OCI-LY7 (cell line): ENCODE data around the gene GPR139. TPM values are rescaled to one million over a fixed set of nuclear protein-coding genes. Genes with fewer than 3 reads are reported as not detected.

Experiments used
- BruUV-seq: library from RNA; stranded (reverse); fragments of 400-500 nt; replicated peaks from 2 replicates; lab custom pipeline; 2021; lab: Mats Ljungman, UMichigan
- CTCF ChIA-PET: fragments of 300-600 bp; sonication (Branson Sonifier 250); formaldehyde crosslinking; loops from one replicate; lab custom pipeline; 2022; ENCODE audit warnings: antibody characterized with exemption; ENCODE audit not compliant: unreplicated experiment; lab: Charles Lee
- POLR2A ChIA-PET: fragments of 300-600 bp; sonication (Branson Sonifier 250); formaldehyde crosslinking; loops from one replicate; lab custom pipeline; 2022; ENCODE audit warnings: antibody characterized with exemption; lab: Charles Lee
- DNase-seq: peaks from one replicate; pipeline ENCODE4 v3.0.0-alpha.2; 2015; ENCODE audit warnings: low spot score
- H2AFZ ChIP-seq: fragments of 200-600 bp; sonication (generic), shearing (Covaris generic); 2 replicates; pipeline ENCODE4 v1.6.1; 2014; ENCODE audit warnings: mild to moderate bottlenecking, antibody characterized with exemption, low read length, moderate library complexity
- H3K27ac ChIP-seq: fragments of 200-600 bp; sonication (generic); 2 replicates; pipeline ENCODE4 v1.5.1; 2014; ENCODE audit warnings: mixed run types, low read depth, mild to moderate bottlenecking, moderate library complexity, low read length, inconsistent platforms; ENCODE audit not compliant: poor library complexity, severe bottlenecking
- H3K36me3 ChIP-seq: fragments of 200-600 bp; sonication (generic); 2 replicates; pipeline ENCODE4 v1.6.1; 2014; ENCODE audit warnings: mild to moderate bottlenecking, antibody characterized with exemption, low read length, moderate library complexity, mixed read lengths; ENCODE audit not compliant: insufficient read depth
- H3K4me1 ChIP-seq: fragments of 200-600 bp; sonication (generic); 2 replicates; pipeline ENCODE4 v1.5.1; 2014; ENCODE audit warnings: mild to moderate bottlenecking, low read length; ENCODE audit not compliant: insufficient read depth, poor library complexity, severe bottlenecking
- H3K4me2 ChIP-seq: fragments of 200-600 bp; sonication (generic); 2 replicates; pipeline ENCODE4 v1.6.1; 2014; ENCODE audit warnings: mild to moderate bottlenecking, low read length
- H3K4me3 ChIP-seq: fragments of 200-600 bp; sonication (generic); 2 replicates; pipeline ENCODE4 v1.5.1; 2014; ENCODE audit warnings: mild to moderate bottlenecking, low read depth, low read length; ENCODE audit not compliant: poor library complexity, severe bottlenecking
- H3K79me2 ChIP-seq: fragments of 200-600 bp; sonication (generic); 2 replicates; pipeline ENCODE4 v1.6.1; 2016; ENCODE audit warnings: low read depth, mild to moderate bottlenecking, low read length, moderate library complexity, mixed read lengths; ENCODE audit not compliant: insufficient read depth
- H3K9me2 ChIP-seq: fragments of 200-600 bp; sonication (generic); 2 replicates; pipeline ENCODE4 v1.6.1; 2016; ENCODE audit warnings: mild to moderate bottlenecking, low read length, mixed read lengths; ENCODE audit not compliant: insufficient read depth
- H3K9me3 ChIP-seq: fragments of 200-600 bp; sonication (generic); 2 replicates; pipeline ENCODE4 v1.6.1; 2014; ENCODE audit warnings: mild to moderate bottlenecking, mixed run types, low read length, mixed read lengths
- H4K20me1 ChIP-seq: fragments of 200-600 bp; sonication (generic); 2 replicates; pipeline ENCODE4 v1.6.1; 2014; ENCODE audit warnings: mild to moderate bottlenecking, antibody characterized with exemption, low read length, moderate library complexity, mixed read lengths; ENCODE audit not compliant: insufficient read depth
- CTCF ChIP-seq: fragments of 200-600 bp; sonication (generic); conservative IDR thresholded peaks from 2 replicates; pipeline ENCODE4 v1.5.1; 2014; ENCODE audit warnings: mild to moderate bottlenecking, antibody characterized with exemption, low read length, moderate library complexity, mixed read lengths
- EZH2phosphoT487 ChIP-seq: fragments of 200-600 bp; sonication (generic); IDR thresholded peaks from 2 replicates; pipeline ENCODE4 v1.6.1; 2018; ENCODE audit warnings: low read depth, borderline replicate concordance, mild to moderate bottlenecking, mixed run types, antibody characterized with exemption, low read length, moderate library complexity, mixed read lengths
- intact Hi-C: fragments of 100-400 bp; cut with micrococcal nuclease; formaldehyde crosslinking; loops from one replicate; pipeline ENCODE4 v1.10.0; 2022; ENCODE audit not compliant: unreplicated experiment
- total RNA-seq, 2 experiments: library from RNA; depleted of rRNA in 1 of 2; stranded (reverse); fragments of >200 nt in 1 of 2; shearing (Covaris generic) in 1 of 2; gene quantifications; 2 replicates each; pipeline ENCODE4 v1.2.3, GENCODE V29; 2014 to 2022

Gene GPR139
- total RNA-seq, 2 experiments from 2014 or later = not detected

DNA sequence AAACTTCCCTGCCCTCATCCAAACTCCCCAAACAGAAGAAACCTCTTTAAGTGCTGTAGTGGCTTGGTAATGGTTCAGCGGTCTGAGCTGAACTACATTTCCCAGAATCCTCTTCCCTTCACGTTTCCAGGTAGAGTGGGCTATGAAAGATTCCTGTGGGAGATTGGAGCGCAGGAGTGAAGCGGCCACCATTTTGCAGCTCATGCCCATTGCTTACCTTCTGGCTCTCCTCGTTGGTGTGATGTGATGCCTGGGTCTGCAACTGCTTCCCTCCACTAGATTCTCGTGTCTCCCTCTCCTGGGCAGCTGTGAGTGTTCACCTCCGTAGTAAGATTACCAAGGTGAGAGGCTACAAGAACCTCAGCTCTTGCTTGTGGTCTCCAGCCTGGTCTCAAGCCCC is 82.1 kb downstream of the GPR139 start:
- ChIA-PET POLR2A (interaction anchor here (0.7 kb wide), 1 partner anchor 121 kb away, joined by 3 read pairs; no protein-coding TSS in a partner anchor), CTCF (no interaction called here)
- Histone ChIP-seq H4K20me1 (no peaks in the 10 kb centered on the region), H3K4me1 (no peaks in the 10 kb centered on the region), H3K4me3 (no peak overlapping the region), H3K4me2 (no peak overlapping the region), H3K9me3 (no peaks in the 10 kb centered on the region), H3K36me3 (no peaks in the 10 kb centered on the region), H3K27ac (no peak overlapping the region), H3K79me2 (no peaks in the 10 kb centered on the region), H3K9me2 (no peaks in the 10 kb centered on the region), H2AFZ (no peak overlapping the region)
- TF ChIP-seq EZH2phosphoT487 = no peak
- no peak for TF ChIP-seq CTCF
- intact Hi-C loops = no loop called here
- no TSS peak for BruUV-seq
- DNase-seq = no peak

DNA sequence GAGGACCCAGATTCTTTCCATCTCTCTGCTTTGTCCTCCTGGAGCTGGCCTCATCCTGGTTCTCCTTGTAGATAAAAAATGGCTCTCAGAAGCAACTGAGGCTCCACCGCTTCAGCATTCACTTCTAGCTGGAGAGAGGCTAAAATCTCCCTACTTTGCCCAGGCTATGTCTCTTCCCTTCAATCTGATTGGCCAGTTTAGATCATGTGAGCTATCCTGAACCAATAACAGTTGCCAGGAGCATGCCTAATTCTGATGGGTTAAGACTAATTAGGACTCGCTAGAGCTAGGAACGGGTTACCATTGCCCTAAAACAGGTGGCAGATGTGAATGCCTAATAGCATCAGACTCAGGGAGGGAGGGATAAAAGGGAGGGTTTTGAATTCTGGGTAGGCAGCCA is 89.6 kb downstream of the GPR139 start:
- POLR2A ChIA-PET = interaction anchor here (0.9 kb wide), 1 partner anchor 13 kb away, joined by 3 read pairs; no protein-coding TSS in a partner anchor
- BruUV-seq = no TSS peak
- no peaks in the 10 kb centered on the region for H3K9me3 ChIP-seq

More for the DNA sequence above, 89.6 kb downstream of the GPR139 start:
- CTCF ChIA-PET = no interaction called here
- Histone ChIP-seq H3K27ac (no peak overlapping the region), H4K20me1 (no peaks in the 10 kb centered on the region), H3K4me2 (no peak overlapping the region), H3K9me2 (no peaks in the 10 kb centered on the region), H3K4me3 (no peak overlapping the region), H3K79me2 (no peaks in the 10 kb centered on the region), H3K4me1 (no peaks in the 10 kb centered on the region), H3K36me3 (no peaks in the 10 kb centered on the region), H2AFZ (no peak overlapping the region)
- no peak for TF ChIP-seq CTCF
- TF ChIP-seq EZH2phosphoT487 = no peak
- DNase-seq = no peak
- intact Hi-C loops = no loop called here

Other genes with a start within 250 kb of the GPR139 start
- gene GPRC5B, start 189.0 kb downstream of the GPR139 start, total RNA-seq (2014; rRNA removed; shearing (Covaris generic)) = not detected in 2 replicates
- gene GPRC5B, start 189.0 kb downstream of the GPR139 start, total RNA-seq (2022) = not detected in 2 replicates